GM12878 (cell line): ENCODE data around the gene FSD1L. TPM values are rescaled to one million over a fixed set of nuclear protein-coding genes. Genes with fewer than 3 reads are reported as not detected.

Source experiments
- ATAC-seq: fragments of 200-7000 bp; cut with Tn5 transposase; 3 replicates; pipeline ENCODE4 v1.9.1; 2020; ENCODE audit warnings: mild to moderate bottlenecking, moderate library complexity
- BruUV-seq: library from RNA; stranded (reverse); fragments of 400-500 nt; replicated peaks from 2 replicates; lab custom pipeline; 2021; lab: Mats Ljungman, UMichigan
- CTCF ChIA-PET: fragments of 300-600 bp; sonication (Branson Sonifier 250); formaldehyde crosslinking; extraction: SDS; loops from one replicate; lab custom pipeline; 2021; ENCODE audit warnings: inconsistent platforms; lab: Yijun Ruan, JAX
- POLR2A ChIA-PET: fragments of 350-600 bp; formaldehyde crosslinking; extraction: SDS; loops from one replicate; lab custom pipeline; 2021; ENCODE audit warnings: inconsistent platforms; lab: Charles Lee
- RAD21 ChIA-PET: fragments of 300-600 bp; sonication (Branson Sonifier 250); formaldehyde crosslinking; loops from one replicate; lab custom pipeline; 2023; ENCODE audit warnings: antibody characterized with exemption; ENCODE audit not compliant: unreplicated experiment; lab: Charles Lee
- SMC1A ChIA-PET: fragments of 300-600 bp; sonication (Branson Sonifier 250); formaldehyde crosslinking; loops from one replicate; lab custom pipeline; 2023; ENCODE audit not compliant: unreplicated experiment, uncharacterized antibody; lab: Charles Lee
- DNase-seq: peaks from one replicate; pipeline ENCODE4 v3.0.0-alpha.2; 2011; ENCODE audit warnings: low read depth, low spot score
- FAIRE-seq: peaks from 3 replicates; lab custom pipeline; 2011; peaks lifted over from hg19 to GRCh38; lab: Jason Lieb, UNC
- H2AFZ ChIP-seq: 2 replicates; pipeline ENCODE4 v1.6.0; 2011; ENCODE audit warnings: low read depth, low read length, control low read depth; ENCODE audit not compliant: control insufficient read depth
- H3K27ac ChIP-seq: 2 replicates; pipeline ENCODE4 v1.5.1; 2011; ENCODE audit warnings: control low read depth; ENCODE audit not compliant: control insufficient read depth, insufficient read depth
- H3K27me3 ChIP-seq, 2 experiments: replicated peaks in 1 of 2; 2 replicates each; pipeline versions ENCODE4 v1.6.0 to v1.6.1; 2011; ENCODE audit warnings: low read length in 1 of 2; ENCODE audit not compliant: control insufficient read depth in 2 of 2, insufficient read depth in 2 of 2
- H3K36me3 ChIP-seq, 2 experiments: 2 replicates each; pipeline ENCODE4 v1.5.1; 2011; ENCODE audit warnings: low read length in 1 of 2; ENCODE audit not compliant: control insufficient read depth in 2 of 2, insufficient read depth in 2 of 2
- H3K4me1 ChIP-seq: 2 replicates; pipeline ENCODE4 v1.6.1; 2011; ENCODE audit warnings: mild to moderate bottlenecking, low read length, moderate library complexity, mixed read lengths; ENCODE audit not compliant: control insufficient read depth, insufficient read depth
- H3K4me2 ChIP-seq: 2 replicates; pipeline ENCODE4 v1.6.0; 2011; ENCODE audit warnings: control low read depth; ENCODE audit not compliant: control insufficient read depth, insufficient read depth
- H3K4me3 ChIP-seq: fragments of 200-600 bp; sonication (generic); 2 replicates; pipeline ENCODE4 v1.5.1; 2016
- H3K79me2 ChIP-seq: 2 replicates; pipeline ENCODE4 v1.6.0; 2011; ENCODE audit warnings: low read length; ENCODE audit not compliant: control insufficient read depth, insufficient read depth
- H3K9ac ChIP-seq: 2 replicates; pipeline ENCODE4 v1.8.0; 2011; ENCODE audit warnings: low read length, control low read depth, mixed read lengths; ENCODE audit not compliant: control insufficient read depth, insufficient read depth
- H3K9me3 ChIP-seq: replicated peaks from 3 replicates; pipeline ENCODE4 v1.5.1; 2011; ENCODE audit warnings: mild to moderate bottlenecking, low read length; ENCODE audit not compliant: control insufficient read depth, insufficient read depth
- H4K20me1 ChIP-seq: 2 replicates; pipeline ENCODE4 v1.6.0; 2011; ENCODE audit not compliant: control insufficient read depth, insufficient read depth
- CBFB ChIP-seq: IDR thresholded peaks from 2 replicates; pipeline ENCODE4 v1.6.1; 2016; ENCODE audit warnings: antibody characterized with exemption, low read depth
- EED ChIP-seq: sonication (generic); IDR thresholded peaks from 2 replicates; pipeline ENCODE4 v1.6.1; 2016; ENCODE audit warnings: antibody characterized with exemption, low read depth
- NBN ChIP-seq: fragments of 450-650 bp; IDR thresholded peaks from 2 replicates; pipeline ENCODE4 v1.6.1; 2016
- RELB ChIP-seq: fragments of 450-650 bp; IDR thresholded peaks from 2 replicates; pipeline ENCODE4 v1.6.1; 2017; ENCODE audit warnings: low read depth, mild to moderate bottlenecking, moderate library complexity
- WGBS: methylation state at CpG from one replicate; pipeline ENCODE4 v1.1.6; 2016; ENCODE audit warnings: low lambda C conversion rate; ENCODE audit not compliant: insufficient replicate concordance, insufficient coverage; ENCODE audit errors: missing lambda C conversion rate; 5-methylcytosine and 5-hydroxymethylcytosine counted together
- in situ Hi-C: fragments of 300-500 bp; cut with MboI; formaldehyde crosslinking; loops from 9 replicates; pipeline ENCODE4 v1.14.3; 2018; ENCODE audit warnings: mixed read lengths
- intact Hi-C: fragments of 100-400 bp; cut with micrococcal nuclease; formaldehyde crosslinking; loops from one replicate; pipeline ENCODE4 v1.14.2; 2022; ENCODE audit not compliant: unreplicated experiment
- polyA plus RNA-seq, 11 experiments: library from polyadenylated mRNA; depleted of rRNA in 4 of 11; unstranded in 6 of 11; stranded (reverse) in 5 of 11; fragments of >200 nt; fragmentation: Nextera tagmentation in 4 of 11; fragmentation: Illumina TruSeq in 1 of 11; extraction: Ambion mirVana in 4 of 11; extraction: Trizol in 1 of 11; gene quantifications; 1 replicate in 1 of 11; 2 replicates in 10 of 11; pipeline versions ENCODE4 v1.2.1 to v1.2.3, GENCODE V29; 2011 to 2016; ENCODE audit warnings: inconsistent platforms in 2 of 11, missing spikeins in 2 of 11, low read depth in 1 of 11
- total RNA-seq, 4 experiments: library from RNA; depleted of rRNA in 3 of 4; stranded (reverse); fragments of >200 nt in 3 of 4; fragmentation: Illumina TruSeq in 1 of 4; extraction: Trizol in 1 of 4; gene quantifications; 2 replicates each; pipeline versions ENCODE4 v1.2.1 to v1.2.3, GENCODE V29; 2013 to 2021

The FSD1L gene
- total and polyA plus RNA-seq, 10 of the 15 experiments (the other 5 are each of a cell fraction or from before 2014, with no cell fraction given): 11.9 to 52.4 (median 17.0) TPM

GRCh38 chr9:105447386-105447813 lies 434 bp upstream of the FSD1L start:
- H3K4me1 ChIP-seq: no peaks in the 10 kb centered on the region
- peaks cover 24% of the 10 kb centered on the region for H3K79me2 ChIP-seq
- intact Hi-C loops: loop anchor here (5.0 to 10.0 kb wide), 2 partner anchors 110 to 247 kb away; partner anchors contain the start of genes FKTN and TMEM38B
- ChIA-PET POLR2A (interaction anchor here (0.6 kb wide), 1 partner anchor 64 kb away, joined by 5 read pairs; no protein-coding TSS in a partner anchor), SMC1A (interaction anchor here (0.7 to 1.2 kb wide), 5 partner anchors 40 to 271 kb away, joined by 3 read pairs; no protein-coding TSS in a partner anchor), RAD21 (interaction anchor here (0.8 to 2.2 kb wide), 5 partner anchors 10 to 270 kb away, joined by 3 to 7 read pairs (median 3); no protein-coding TSS in a partner anchor), CTCF (interaction anchor here (0.7 to 1.7 kb wide), 4 partner anchors 25 to 271 kb away, joined by 3 to 7 read pairs (median 6); no protein-coding TSS in a partner anchor)
- H3K36me3 ChIP-seq: no peaks in the 10 kb centered on the region
- H3K27me3 ChIP-seq: no peaks in the 10 kb centered on the region
- H3K9ac ChIP-seq: peak overlapping the region; percentile 80
- H4K20me1 ChIP-seq: no peaks in the 10 kb centered on the region
- no peak for ATAC-seq
- H3K4me3 ChIP-seq: peak overlapping the region; percentile 83
- H3K27ac ChIP-seq: peak overlapping the region; percentile 16; the same call in 1 of the 2 replicates
- peak overlapping the region; percentile 98 for H2AFZ ChIP-seq
- peak overlapping the region; percentile 93 for H3K4me2 ChIP-seq
- no peak for FAIRE-seq
- BruUV-seq: no TSS peak
- no peaks in the 10 kb centered on the region for H3K9me3 ChIP-seq
- in situ Hi-C loops: no loop called here
- DNase-seq: no peak
- TF ChIP-seq RELB: peak; percentile 40; the same call in 1 of the 2 replicates
- peak; percentile 65; the same call in 1 of the 2 replicates for TF ChIP-seq EED
- peak; percentile 49; the same call in 1 of the 2 replicates for TF ChIP-seq NBN
- TF ChIP-seq CBFB: no peak
- 46% methylated on average over 16 of the region's 16 CpGs for WGBS
